HEK293 (cell line): Measurements from ENCODE around the gene MGMT.

Experiments
- CTCF ChIP-seq: fragments of 450-650 bp; formaldehyde crosslinking; IDR thresholded peaks from 2 replicates; pipeline ENCODE4 v1.5.1; 2016; ENCODE audit warnings: missing biosample characterization, missing genetic modification characterization
- OVOL3 ChIP-seq: fragments of 450-650 bp; formaldehyde crosslinking; IDR thresholded peaks from 2 replicates; pipeline ENCODE4 v1.5.1; 2016; ENCODE audit warnings: missing biosample characterization, missing genetic modification characterization
- REPIN1 ChIP-seq: fragments of 450-650 bp; formaldehyde crosslinking; IDR thresholded peaks from 2 replicates; pipeline ENCODE4 v1.5.1; 2017; ENCODE audit warnings: missing biosample characterization, missing genetic modification characterization, low read depth
- ZNF155 ChIP-seq: fragments of 450-650 bp; formaldehyde crosslinking; IDR thresholded peaks from 2 replicates; pipeline ENCODE4 v1.5.1; 2016; ENCODE audit warnings: missing biosample characterization, missing genetic modification characterization
- ZNF639 ChIP-seq: fragments of 450-650 bp; formaldehyde crosslinking; IDR thresholded peaks from 2 replicates; pipeline ENCODE4 v1.5.1; 2016; ENCODE audit warnings: missing biosample characterization, missing genetic modification characterization

DNA sequence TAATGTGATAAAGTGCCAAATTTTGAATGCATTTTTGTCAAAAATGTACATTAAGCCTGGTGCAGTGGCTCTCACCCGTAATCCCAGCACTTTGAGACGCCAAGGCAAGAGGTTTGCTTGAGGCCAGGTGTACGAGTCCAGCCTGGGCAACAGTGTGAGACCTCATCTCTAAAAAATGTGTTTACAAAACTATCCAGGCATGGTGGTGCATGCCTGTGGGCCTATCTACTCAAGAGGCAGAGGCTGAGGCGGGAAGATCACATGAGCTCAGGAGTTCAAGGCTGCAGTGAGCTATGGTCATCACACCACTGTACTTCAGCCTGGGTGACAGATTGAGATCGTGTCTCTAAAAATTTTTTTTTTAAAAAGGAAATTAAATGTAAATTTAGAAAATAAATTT, 18.5 kb upstream of the MGMT start:
- TF ChIP-seq CTCF (no peak), REPIN1 (no peak), ZNF639 (tag by site-specific recombination) (no peak), ZNF155 (no peak), OVOL3 (no peak)
